GM12878 (cell line): Measurements from ENCODE around the gene GINM1. TPM values are rescaled to one million over a fixed set of nuclear protein-coding genes. Genes with fewer than 3 reads are reported as not detected.

Experiments used
- ATAC-seq: fragments of 200-7000 bp; cut with Tn5 transposase; 3 replicates; pipeline ENCODE4 v1.9.1; 2020; ENCODE audit warnings: mild to moderate bottlenecking, moderate library complexity
- BruUV-seq: library from RNA; stranded (reverse); fragments of 400-500 nt; replicated peaks from 2 replicates; lab custom pipeline; 2021; lab: Mats Ljungman, UMichigan
- CTCF ChIA-PET: fragments of 300-600 bp; sonication (Branson Sonifier 250); formaldehyde crosslinking; extraction: SDS; loops from one replicate; lab custom pipeline; 2021; ENCODE audit warnings: inconsistent platforms; lab: Yijun Ruan, JAX
- POLR2A ChIA-PET: fragments of 350-600 bp; formaldehyde crosslinking; extraction: SDS; loops from one replicate; lab custom pipeline; 2021; ENCODE audit warnings: inconsistent platforms; lab: Charles Lee
- RAD21 ChIA-PET: fragments of 300-600 bp; sonication (Branson Sonifier 250); formaldehyde crosslinking; loops from one replicate; lab custom pipeline; 2023; ENCODE audit warnings: antibody characterized with exemption; ENCODE audit not compliant: unreplicated experiment; lab: Charles Lee
- SMC1A ChIA-PET: fragments of 300-600 bp; sonication (Branson Sonifier 250); formaldehyde crosslinking; loops from one replicate; lab custom pipeline; 2023; ENCODE audit not compliant: unreplicated experiment, uncharacterized antibody; lab: Charles Lee
- DNase-seq: peaks from one replicate; pipeline ENCODE4 v3.0.0-alpha.2; 2011; ENCODE audit warnings: low read depth, low spot score
- FAIRE-seq: peaks from 3 replicates; lab custom pipeline; 2011; peaks lifted over from hg19 to GRCh38; lab: Jason Lieb, UNC
- H2AFZ ChIP-seq: 2 replicates; pipeline ENCODE4 v1.6.0; 2011; ENCODE audit warnings: low read depth, low read length, control low read depth; ENCODE audit not compliant: control insufficient read depth
- H3K27ac ChIP-seq: 2 replicates; pipeline ENCODE4 v1.5.1; 2011; ENCODE audit warnings: control low read depth; ENCODE audit not compliant: control insufficient read depth, insufficient read depth
- H3K27me3 ChIP-seq, 2 experiments: replicated peaks in 1 of 2; 2 replicates each; pipeline versions ENCODE4 v1.6.0 to v1.6.1; 2011; ENCODE audit warnings: low read length in 1 of 2; ENCODE audit not compliant: control insufficient read depth in 2 of 2, insufficient read depth in 2 of 2
- H3K36me3 ChIP-seq, 2 experiments: 2 replicates each; pipeline ENCODE4 v1.5.1; 2011; ENCODE audit warnings: low read length in 1 of 2; ENCODE audit not compliant: control insufficient read depth in 2 of 2, insufficient read depth in 2 of 2
- H3K4me1 ChIP-seq: 2 replicates; pipeline ENCODE4 v1.6.1; 2011; ENCODE audit warnings: mild to moderate bottlenecking, low read length, moderate library complexity, mixed read lengths; ENCODE audit not compliant: control insufficient read depth, insufficient read depth
- H3K4me2 ChIP-seq: 2 replicates; pipeline ENCODE4 v1.6.0; 2011; ENCODE audit warnings: control low read depth; ENCODE audit not compliant: control insufficient read depth, insufficient read depth
- H3K4me3 ChIP-seq: fragments of 200-600 bp; sonication (generic); 2 replicates; pipeline ENCODE4 v1.5.1; 2016
- H3K79me2 ChIP-seq: 2 replicates; pipeline ENCODE4 v1.6.0; 2011; ENCODE audit warnings: low read length; ENCODE audit not compliant: control insufficient read depth, insufficient read depth
- H3K9ac ChIP-seq: 2 replicates; pipeline ENCODE4 v1.8.0; 2011; ENCODE audit warnings: low read length, control low read depth, mixed read lengths; ENCODE audit not compliant: control insufficient read depth, insufficient read depth
- H3K9me3 ChIP-seq: replicated peaks from 3 replicates; pipeline ENCODE4 v1.5.1; 2011; ENCODE audit warnings: mild to moderate bottlenecking, low read length; ENCODE audit not compliant: control insufficient read depth, insufficient read depth
- H4K20me1 ChIP-seq: 2 replicates; pipeline ENCODE4 v1.6.0; 2011; ENCODE audit not compliant: control insufficient read depth, insufficient read depth
- CBX3 ChIP-seq: fragments of 200-600 bp; sonication (generic); IDR thresholded peaks from 2 replicates; pipeline ENCODE4 v1.6.1; 2016; ENCODE audit warnings: low read depth, borderline replicate concordance
- CBX5 ChIP-seq: sonication (generic); IDR thresholded peaks from 2 replicates; pipeline ENCODE4 v1.6.1; 2016; ENCODE audit warnings: low read depth, moderate library complexity, mild to moderate bottlenecking, inconsistent platforms
- CREB1 ChIP-seq: IDR thresholded peaks from 2 replicates; pipeline ENCODE4 v1.6.1; 2012; ENCODE audit warnings: low read depth, mild to moderate bottlenecking, inconsistent platforms
- IKZF1 ChIP-seq: fragments of 450-650 bp; conservative IDR thresholded peaks from 2 replicates; pipeline ENCODE4 v1.6.1; 2017; ENCODE audit warnings: antibody characterized with exemption, mild to moderate bottlenecking
- IKZF2 ChIP-seq, 2 experiments: fragments of 450-650 bp; IDR thresholded peaks; 2 replicates each; pipeline ENCODE4 v1.6.1; 2017; ENCODE audit warnings: mild to moderate bottlenecking in 2 of 2, moderate library complexity in 2 of 2
- IRF3 ChIP-seq: fragments of 450-650 bp; IDR thresholded peaks from 2 replicates; pipeline ENCODE4 v1.6.1; 2014; ENCODE audit warnings: mild to moderate bottlenecking
- JUND ChIP-seq: IDR thresholded peaks from 2 replicates; pipeline ENCODE4 v1.6.1; 2012; ENCODE audit warnings: low read depth, mild to moderate bottlenecking, low read length, improper control_type of control experiment, moderate library complexity
- LARP7 ChIP-seq: fragments of 450-650 bp; IDR thresholded peaks from 2 replicates; pipeline ENCODE4 v1.6.1; 2017; ENCODE audit warnings: mild to moderate bottlenecking
- NR2C1 ChIP-seq: fragments of 450-650 bp; IDR thresholded peaks from 2 replicates; pipeline ENCODE4 v1.6.1; 2017; ENCODE audit warnings: antibody characterized with exemption, mild to moderate bottlenecking, moderate library complexity
- PAX8 ChIP-seq: fragments of 450-650 bp; IDR thresholded peaks from 2 replicates; pipeline ENCODE4 v1.6.1; 2017; ENCODE audit warnings: mild to moderate bottlenecking, moderate library complexity
- SIX5 ChIP-seq: IDR thresholded peaks from 2 replicates; pipeline ENCODE4 v1.6.1; 2011; ENCODE audit warnings: mild to moderate bottlenecking, low read depth, low read length, moderate library complexity; ENCODE audit not compliant: severe bottlenecking
- SMAD5 ChIP-seq: IDR thresholded peaks from 2 replicates; pipeline ENCODE4 v1.6.1; 2016; ENCODE audit warnings: antibody characterized with exemption, low read depth
- SRF ChIP-seq, 2 experiments: IDR thresholded peaks; 2 replicates each; pipeline ENCODE4 v1.6.1; 2011; ENCODE audit warnings: low read depth in 2 of 2, low read length in 2 of 2, mild to moderate bottlenecking in 1 of 2, moderate library complexity in 1 of 2
- TARDBP ChIP-seq: IDR thresholded peaks from 2 replicates; pipeline ENCODE4 v1.6.1; 2016; ENCODE audit warnings: borderline replicate concordance
- YY1 ChIP-seq: IDR thresholded peaks from 2 replicates; pipeline ENCODE4 v1.6.1; 2011; ENCODE audit warnings: low read depth, mild to moderate bottlenecking, low read length
- ZSCAN29 ChIP-seq: fragments of 450-650 bp; IDR thresholded peaks from 2 replicates; pipeline ENCODE4 v1.6.1; 2017; ENCODE audit warnings: mild to moderate bottlenecking, moderate library complexity
- WGBS: methylation state at CpG from one replicate; pipeline ENCODE4 v1.1.6; 2016; ENCODE audit warnings: low lambda C conversion rate; ENCODE audit not compliant: insufficient replicate concordance, insufficient coverage; ENCODE audit errors: missing lambda C conversion rate; 5-methylcytosine and 5-hydroxymethylcytosine counted together
- in situ Hi-C: fragments of 300-500 bp; cut with MboI; formaldehyde crosslinking; loops from 9 replicates; pipeline ENCODE4 v1.14.3; 2018; ENCODE audit warnings: mixed read lengths
- intact Hi-C: fragments of 100-400 bp; cut with micrococcal nuclease; formaldehyde crosslinking; loops from one replicate; pipeline ENCODE4 v1.14.2; 2022; ENCODE audit not compliant: unreplicated experiment
- polyA plus RNA-seq, 11 experiments: library from polyadenylated mRNA; depleted of rRNA in 4 of 11; unstranded in 6 of 11; stranded (reverse) in 5 of 11; fragments of >200 nt; fragmentation: Nextera tagmentation in 4 of 11; fragmentation: Illumina TruSeq in 1 of 11; extraction: Ambion mirVana in 4 of 11; extraction: Trizol in 1 of 11; gene quantifications; 1 replicate in 1 of 11; 2 replicates in 10 of 11; pipeline versions ENCODE4 v1.2.1 to v1.2.3, GENCODE V29; 2011 to 2016; ENCODE audit warnings: inconsistent platforms in 2 of 11, missing spikeins in 2 of 11, low read depth in 1 of 11
- total RNA-seq, 4 experiments: library from RNA; depleted of rRNA in 3 of 4; stranded (reverse); fragments of >200 nt in 3 of 4; fragmentation: Illumina TruSeq in 1 of 4; extraction: Trizol in 1 of 4; gene quantifications; 2 replicates each; pipeline versions ENCODE4 v1.2.1 to v1.2.3, GENCODE V29; 2013 to 2021
- TF ChIP-seq, protein P1 (sequence below): fragments of 450-650 bp; IDR thresholded peaks from 2 replicates; pipeline ENCODE4 v1.6.1; 2016; ENCODE audit warnings: mild to moderate bottlenecking

The GINM1 gene
- total and polyA plus RNA-seq, 10 of the 15 experiments (the other 5 are each of a cell fraction or from before 2014, with no cell fraction given) = 10.6 to 38.1 (median 30.8) TPM

DNA sequence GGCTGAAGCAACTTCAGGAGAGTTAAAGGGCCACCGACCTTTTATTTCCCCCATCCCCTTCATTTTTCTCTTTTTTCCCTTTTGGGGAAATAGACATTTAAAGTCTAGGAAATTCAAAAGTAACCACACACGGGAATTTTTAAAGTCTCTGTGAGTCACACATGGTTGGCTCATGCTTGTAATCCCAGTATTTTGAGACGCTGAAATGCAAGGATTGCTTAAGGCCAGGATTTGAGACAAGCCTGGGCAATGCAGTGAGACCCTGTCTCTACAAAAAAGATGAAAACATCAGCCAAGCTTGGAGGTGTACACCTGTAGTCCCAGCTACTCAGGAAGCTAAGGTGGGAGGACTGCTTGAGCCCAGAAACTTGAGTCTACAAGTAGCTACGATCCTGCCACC is 48.2 kb downstream of the GINM1 start:
- CTCF ChIA-PET = no interaction called here
- H3K36me3 ChIP-seq = peaks cover 2 to 8% of the 10 kb centered on the region in 2 experiments; a peak in 3 of 4 replicates
- SMC1A ChIA-PET = interaction anchor here (0.6 to 1.0 kb wide), 2 partner anchors 10 to 550 kb away, joined by 3 read pairs; no protein-coding TSS in a partner anchor
- TF ChIP-seq LARP7 (no peak), IRF3 (no peak)
- H3K27ac ChIP-seq = no peak overlapping the region
- H3K27me3 ChIP-seq = no peaks in the 10 kb centered on the region
- H2AFZ ChIP-seq = no peak overlapping the region
- intact Hi-C loops (no loop called here), in situ Hi-C loops (no loop called here)
- H4K20me1 ChIP-seq = no peaks in the 10 kb centered on the region
- FAIRE-seq (no peak), DNase-seq (no peak), ATAC-seq (no peak)
- 74% methylated on average over 4 of the region's 4 CpGs for WGBS
- POLR2A ChIA-PET = no interaction called here
- no peak overlapping the region for H3K4me2 ChIP-seq
- H3K9ac ChIP-seq = no peak overlapping the region
- no peaks in the 10 kb centered on the region for H3K79me2 ChIP-seq
- no peak overlapping the region for H3K4me3 ChIP-seq
- RAD21 ChIA-PET = interaction anchor here (0.6 kb wide), 2 partner anchors 43 to 157 kb away, joined by 3 read pairs; no protein-coding TSS in a partner anchor
- H3K4me1 ChIP-seq = no peaks in the 10 kb centered on the region
- no peaks in the 10 kb centered on the region; the same call in 2 of the 3 replicates for H3K9me3 ChIP-seq
- BruUV-seq = no TSS peak

DNA sequence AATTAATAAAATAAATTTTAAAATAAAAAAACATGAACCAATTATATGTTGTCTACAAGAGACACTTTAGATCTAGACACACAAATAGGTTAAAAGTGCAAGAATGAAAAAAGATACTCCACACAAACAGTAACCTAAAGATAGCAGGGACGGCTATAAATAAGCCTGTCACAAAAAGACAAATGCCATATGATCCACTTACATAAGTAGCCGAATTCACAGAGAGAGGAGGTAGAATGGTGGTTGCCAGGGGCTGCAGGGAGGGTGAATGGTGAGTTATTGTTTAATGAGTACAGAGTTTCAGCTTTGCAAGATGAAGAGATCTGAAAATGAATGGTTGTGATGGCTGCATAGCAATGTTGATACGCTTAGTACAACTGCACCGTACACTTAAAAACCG is 49.6 kb downstream of the GINM1 start:
- ATAC-seq (no peak), FAIRE-seq (no peak), DNase-seq (no peak)
- no peak overlapping the region for H3K4me3 ChIP-seq
- no TSS peak for BruUV-seq
- in situ Hi-C loops (no loop called here), intact Hi-C loops (no loop called here)
- H3K4me1 ChIP-seq = no peaks in the 10 kb centered on the region
- 71% methylated on average over 5 of the region's 5 CpGs for WGBS
- H3K9me3 ChIP-seq = no peaks in the 10 kb centered on the region; the same call in 2 of the 3 replicates
- H3K27me3 ChIP-seq = no peaks in the 10 kb centered on the region
- no peak overlapping the region for H2AFZ ChIP-seq
- no peak overlapping the region for H3K9ac ChIP-seq
- no peak overlapping the region for H3K27ac ChIP-seq
- peaks cover 2 to 11% of the 10 kb centered on the region in 2 experiments for H3K36me3 ChIP-seq
- TF ChIP-seq TARDBP = no peak
- TF ChIP-seq, protein P1, sequence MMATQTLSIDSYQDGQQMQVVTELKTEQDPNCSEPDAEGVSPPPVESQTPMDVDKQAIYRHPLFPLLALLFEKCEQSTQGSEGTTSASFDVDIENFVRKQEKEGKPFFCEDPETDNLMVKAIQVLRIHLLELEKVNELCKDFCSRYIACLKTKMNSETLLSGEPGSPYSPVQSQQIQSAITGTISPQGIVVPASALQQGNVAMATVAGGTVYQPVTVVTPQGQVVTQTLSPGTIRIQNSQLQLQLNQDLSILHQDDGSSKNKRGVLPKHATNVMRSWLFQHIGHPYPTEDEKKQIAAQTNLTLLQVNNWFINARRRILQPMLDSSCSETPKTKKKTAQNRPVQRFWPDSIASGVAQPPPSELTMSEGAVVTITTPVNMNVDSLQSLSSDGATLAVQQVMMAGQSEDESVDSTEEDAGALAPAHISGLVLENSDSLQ = no peak
- no peak for TF ChIP-seq ZSCAN29
- TF ChIP-seq JUND = no peak
- TF ChIP-seq IKZF2 (IDR thresholded peaks at IDR 0.05) = no peak
- no peak for TF ChIP-seq CBX3
- no peak for TF ChIP-seq YY1
- TF ChIP-seq SMAD5 = no peak
- TF ChIP-seq IKZF1 = no peak
- no peak for TF ChIP-seq CBX5
- TF ChIP-seq NR2C1 = no peak
- no peak for TF ChIP-seq SRF (IDR thresholded peaks at IDR 0.05; ENCODE audit: low read depth in 2 of 2, low read length in 2 of 2)
- TF ChIP-seq SIX5 = no peak
- TF ChIP-seq CREB1 = no peak
- no peak for TF ChIP-seq PAX8
- H3K4me2 ChIP-seq = no peak overlapping the region
- POLR2A ChIA-PET = no interaction called here
- no peaks in the 10 kb centered on the region for H3K79me2 ChIP-seq
- SMC1A ChIA-PET = no interaction called here
- H4K20me1 ChIP-seq = no peaks in the 10 kb centered on the region
- CTCF ChIA-PET = no interaction called here
- RAD21 ChIA-PET = no interaction called here
